Stimulated activated CD8-positive, alpha-beta memory T cell treated with anti-CD3 and anti-CD28 coated beads, Interleukin-15, amount 100 ng/mL, for 1 hour (primary cell): ENCODE results near the gene HS6ST3.

Source experiments
- DNase-seq: peaks from one replicate; pipeline ENCODE4 v3.0.0-alpha.2; 2020; ENCODE audit warnings: low read depth

HS6ST3 gene

DNA sequence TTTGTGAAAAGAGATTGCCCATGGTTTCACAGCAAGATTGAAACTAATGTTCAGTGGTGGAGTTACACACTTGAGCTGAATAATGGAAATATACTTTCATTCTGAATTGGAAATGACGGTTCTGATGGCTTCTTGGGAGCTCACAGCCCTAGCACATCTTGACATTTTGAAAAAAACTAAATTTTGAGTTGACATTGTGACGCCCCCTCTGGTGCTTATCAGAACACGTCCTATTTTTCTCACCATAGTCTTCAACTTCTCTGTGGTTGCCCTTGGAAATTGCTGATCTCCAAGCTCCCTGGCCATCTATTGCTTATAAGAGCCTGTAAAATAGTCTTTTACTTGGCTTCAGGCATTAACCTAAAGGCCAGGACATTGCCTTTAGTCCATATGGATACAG, 702.3 kb downstream of the HS6ST3 start:
- DNase-seq, result no peak

DNA sequence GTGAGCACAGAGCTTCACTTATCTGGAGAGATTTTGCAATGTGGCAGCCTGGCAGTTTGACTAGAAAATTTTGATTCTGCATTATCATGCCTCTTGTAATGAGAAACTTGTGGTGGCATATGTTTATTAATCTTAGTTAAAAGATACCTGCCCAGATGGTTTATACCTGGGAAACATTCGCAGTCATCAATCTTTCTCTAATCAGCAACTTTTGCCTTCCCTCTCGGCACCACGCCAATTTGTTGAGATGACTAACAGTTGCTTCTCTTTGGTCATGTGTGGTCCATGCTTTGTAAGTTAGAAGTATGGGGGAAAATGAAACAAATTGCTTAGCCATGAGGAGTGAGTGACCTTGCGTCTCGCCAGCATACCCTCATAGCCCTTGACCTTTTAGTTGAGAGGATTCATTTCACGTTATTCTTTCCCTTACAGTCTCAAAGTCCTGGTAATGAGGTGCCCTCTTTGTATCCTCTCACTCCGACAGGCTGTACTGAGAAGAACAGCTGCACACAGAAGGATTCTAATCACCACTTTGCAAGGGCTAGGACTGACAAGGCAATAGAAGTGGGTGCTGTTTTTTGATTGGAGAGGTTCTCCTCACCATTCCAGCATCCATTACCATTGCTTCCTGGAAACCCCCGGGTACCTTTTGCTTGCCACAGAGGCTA, 703.0 kb downstream of the HS6ST3 start:
- no peak for DNase-seq

GRCh38 chr13:96793404-96793755, 703.5 kb downstream of the HS6ST3 start:
- no peak for DNase-seq

DNA sequence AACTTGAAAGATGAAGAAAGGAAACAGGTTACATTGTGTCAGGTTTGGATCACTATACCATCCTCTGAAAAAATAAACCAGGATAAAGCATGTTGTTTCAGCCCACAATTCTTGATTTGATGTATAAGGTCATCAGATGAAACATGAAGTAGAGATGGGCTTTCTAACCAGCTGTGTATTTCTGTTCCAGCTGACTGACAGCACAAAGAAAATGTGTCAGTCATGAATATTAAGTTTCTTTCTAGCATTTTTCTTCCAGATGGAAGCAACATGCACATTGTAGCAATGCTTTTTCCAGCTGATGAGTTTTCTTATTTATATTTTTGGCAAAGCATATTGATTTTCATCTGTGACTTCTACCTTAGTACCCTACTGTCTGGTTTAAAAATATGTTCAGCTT, 704.8 kb downstream of the HS6ST3 start:
- DNase-seq, result no peak

- no peak for DNase-seq
Observed at GRCh38 chr13:96795670-96796069, 705.8 kb downstream of the HS6ST3 start.

- no peak for DNase-seq
Observed at GRCh38 chr13:96796091-96796633, 706.3 kb downstream of the HS6ST3 start.

DNA sequence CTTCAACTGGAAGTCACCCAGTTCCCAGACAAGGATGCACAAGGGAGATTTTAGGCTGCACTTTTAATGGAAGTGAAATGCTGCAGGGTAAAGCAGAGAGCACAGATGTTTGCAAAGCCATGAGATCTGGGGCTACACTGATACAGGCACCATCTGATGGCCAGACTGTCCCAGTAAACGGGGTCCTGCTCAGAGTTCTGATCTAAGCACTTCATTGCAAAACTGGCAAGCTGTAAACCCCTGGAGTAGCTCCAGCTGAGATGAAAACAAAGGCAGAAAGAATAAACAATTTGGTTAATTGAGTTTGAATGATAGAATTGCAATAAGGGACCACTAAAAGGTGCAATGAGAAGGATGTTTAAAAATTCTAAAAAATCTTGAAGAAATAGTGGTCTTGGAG, 707.2 kb downstream of the HS6ST3 start:
- DNase-seq, result no peak

GRCh38 chr13:96803456-96804100, 713.7 kb downstream of the HS6ST3 start:
- no peak for DNase-seq

- DNase-seq, result no peak
Observed at GRCh38 chr13:96804174-96804573, 714.3 kb downstream of the HS6ST3 start.

GRCh38 chr13:96806746-96807145, 716.8 kb downstream of the HS6ST3 start:
- no peak for DNase-seq

- DNase-seq, result no peak
Observed at GRCh38 chr13:96809366-96810096, 719.6 kb downstream of the HS6ST3 start.

DNA sequence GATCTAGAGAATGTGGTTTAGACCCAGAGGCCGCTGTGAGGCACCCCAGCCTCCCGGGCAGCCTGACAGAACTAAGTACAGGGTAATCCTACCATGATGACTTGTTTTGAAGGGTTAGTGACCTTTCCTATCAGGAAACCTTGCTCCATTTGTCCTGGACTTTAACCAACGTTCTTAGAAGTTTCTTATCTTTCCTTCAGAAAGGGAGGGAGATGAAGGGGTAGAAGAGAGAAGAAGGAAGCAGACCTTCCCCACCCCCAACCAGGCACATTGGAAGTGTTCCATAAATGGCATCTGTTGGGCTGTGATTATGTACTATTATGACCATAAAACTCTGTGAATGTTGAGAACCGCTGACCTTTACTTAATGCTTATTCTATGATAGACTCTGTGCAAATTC, 720.2 kb downstream of the HS6ST3 start:
- no peak for DNase-seq

DNA sequence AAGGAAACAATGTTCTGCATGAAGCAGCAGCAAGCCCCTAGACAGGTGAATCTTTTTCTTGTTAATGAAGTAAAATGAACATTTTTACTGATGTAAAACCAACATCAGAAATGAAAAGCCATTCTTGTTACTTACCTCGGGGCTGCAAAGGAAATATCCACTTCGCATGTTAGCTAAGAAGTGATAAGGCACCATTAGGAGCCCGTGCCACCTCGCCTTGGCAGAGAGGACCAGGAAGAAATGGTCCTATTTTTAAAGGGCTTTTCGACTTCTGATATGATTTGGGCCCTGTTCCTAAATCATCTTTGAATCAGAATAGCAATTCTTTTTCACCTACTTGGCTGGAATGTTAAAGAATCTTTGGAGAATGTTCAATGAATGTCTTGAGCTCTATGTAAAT, 721.1 kb downstream of the HS6ST3 start:
- DNase-seq, result no peak

- DNase-seq, result no peak
Observed at GRCh38 chr13:96816261-96816660, 726.4 kb downstream of the HS6ST3 start.

- DNase-seq, result no peak
Observed at GRCh38 chr13:96816874-96817273, 727.0 kb downstream of the HS6ST3 start.

DNA sequence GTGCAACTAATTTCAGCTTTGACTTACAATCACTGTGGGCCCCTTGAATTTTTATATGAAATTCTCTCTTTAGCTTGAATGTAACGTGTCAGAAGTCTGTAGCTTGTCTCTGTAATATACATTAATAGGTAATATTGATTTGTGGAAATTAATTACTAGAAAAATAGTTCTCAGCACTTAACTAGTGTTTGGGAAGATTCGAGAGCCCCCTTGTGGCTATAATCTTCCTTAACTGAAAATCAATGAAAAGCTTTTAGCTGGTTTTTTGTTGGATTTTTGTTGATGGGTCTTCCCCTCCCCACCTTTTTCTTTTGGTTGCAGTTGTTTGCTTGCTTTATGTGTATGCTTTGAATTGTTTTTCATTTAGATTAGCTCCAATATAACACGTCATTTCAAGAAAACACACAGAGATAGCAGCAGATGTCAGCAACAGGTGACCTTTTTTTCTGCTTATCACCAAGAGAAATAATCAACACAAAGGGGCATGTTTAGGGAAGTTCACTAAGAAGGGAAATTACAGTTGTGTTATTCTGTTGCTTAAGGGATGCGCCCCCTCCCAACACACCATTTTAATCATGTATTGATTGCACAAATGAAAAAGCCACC, 727.5 kb downstream of the HS6ST3 start:
- DNase-seq, result no peak

- DNase-seq, result no peak
Observed at GRCh38 chr13:96819375-96819774, 729.5 kb downstream of the HS6ST3 start.

- no peak for DNase-seq
Observed at GRCh38 chr13:96821381-96821780, 731.5 kb downstream of the HS6ST3 start.

DNA sequence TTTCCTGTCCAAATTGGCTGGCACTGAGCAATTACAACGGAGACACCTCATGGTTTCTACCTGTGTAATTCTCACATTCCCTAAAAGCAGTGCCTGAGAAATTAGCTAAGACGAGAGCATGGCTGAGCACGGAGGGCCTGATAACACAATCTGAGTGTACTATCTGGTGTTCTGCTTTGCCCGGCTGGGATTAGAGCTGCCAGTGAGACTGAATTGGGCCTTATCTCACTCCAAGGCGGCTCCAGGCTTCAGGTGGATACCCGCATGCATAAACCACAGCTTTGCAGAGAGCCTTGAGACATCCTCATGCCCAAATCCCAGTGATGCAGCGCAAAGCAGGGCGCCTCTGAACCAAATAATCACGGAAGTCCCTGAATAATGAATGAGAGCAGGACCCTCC, 732.1 kb downstream of the HS6ST3 start:
- DNase-seq, result no peak

GRCh38 chr13:96822895-96823294, 733.0 kb downstream of the HS6ST3 start:
- no peak for DNase-seq

DNA sequence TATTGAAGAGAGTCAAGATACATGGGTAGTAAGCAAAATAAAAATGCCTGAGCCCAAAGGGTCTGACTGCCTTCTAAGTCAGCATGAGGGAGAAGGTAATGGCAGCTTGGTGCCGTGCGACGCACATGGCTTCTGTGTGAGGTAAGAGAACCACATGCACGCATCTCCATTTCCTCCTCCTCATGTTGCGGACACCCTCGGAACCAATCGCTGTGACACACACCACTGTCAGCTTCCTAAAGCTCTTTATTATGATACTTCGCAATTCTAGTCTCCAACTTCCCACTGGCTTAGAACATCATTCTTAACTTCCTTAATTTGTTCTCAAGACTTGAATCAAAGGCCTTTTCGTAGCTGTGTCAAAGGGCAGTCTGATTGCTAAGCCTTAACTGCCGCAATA, 734.2 kb downstream of the HS6ST3 start:
- DNase-seq, result no peak

GRCh38 chr13:96825653-96826052, 735.7 kb downstream of the HS6ST3 start:
- DNase-seq, result no peak

GRCh38 chr13:96834626-96835025, 744.7 kb downstream of the HS6ST3 start:
- DNase-seq, result no peak
